ENCODE results near the gene RSL24D1. TPM values are rescaled to one million over a fixed set of nuclear protein-coding genes. Genes with fewer than 3 reads are reported as not detected.

RSL24D1 gene
- total and polyA plus RNA-seq, 2 of the 13 experiments (the other 11 are each of a cell fraction or from before 2014, with no cell fraction given), result 58.8 to 100.0 TPM

- TF ChIP-seq GABPB1 (CRISPR knock-in tag; IDR thresholded peaks at IDR 0.05) (peak; percentile 98), AHR (CRISPR knock-in tag; IDR thresholded peaks at IDR 0.05) (peak; percentile 49; the same call in 1 of the 2 replicates), MTA3 (CRISPR knock-in tag; IDR thresholded peaks at IDR 0.05) (no peak), ZNF484 (CRISPR knock-in tag; IDR thresholded peaks at IDR 0.05; ENCODE audit: borderline replicate concordance, low read depth) (no peak), CCAR2 (optimal IDR thresholded peaks at IDR 0.05; ENCODE audit: low read depth, low read length) (no peak), ZNF260 (CRISPR knock-in tag; IDR thresholded peaks at IDR 0.05; ENCODE audit: borderline replicate concordance, low read depth) (no peak), HCFC1 (IDR thresholded peaks at IDR 0.05; ENCODE audit: low read depth, low read length) (no peak; the same call in 1 of the 2 replicates), ZBTB7B (CRISPR knock-in tag; IDR thresholded peaks at IDR 0.05) (no peak), TFDP2 (CRISPR knock-in tag; IDR thresholded peaks at IDR 0.05) (peak; percentile 75), JUND (CRISPR knock-in tag; IDR thresholded peaks at IDR 0.05) (no peak), SYNCRIP (IDR thresholded peaks at IDR 0.05; ENCODE audit: insufficient read depth, low read depth, low read length) (no peak)
- TF ChIP-seq, protein P1, sequence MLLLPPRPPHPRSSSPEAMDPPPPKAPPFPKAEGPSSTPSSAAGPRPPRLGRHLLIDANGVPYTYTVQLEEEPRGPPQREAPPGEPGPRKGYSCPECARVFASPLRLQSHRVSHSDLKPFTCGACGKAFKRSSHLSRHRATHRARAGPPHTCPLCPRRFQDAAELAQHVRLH (CRISPR knock-in tag; IDR thresholded peaks at IDR 0.05; ENCODE audit: borderline replicate concordance, low read depth), result peak; percentile 69; the same call in 1 of the 2 replicates
- TF ChIP-seq, protein P2, sequence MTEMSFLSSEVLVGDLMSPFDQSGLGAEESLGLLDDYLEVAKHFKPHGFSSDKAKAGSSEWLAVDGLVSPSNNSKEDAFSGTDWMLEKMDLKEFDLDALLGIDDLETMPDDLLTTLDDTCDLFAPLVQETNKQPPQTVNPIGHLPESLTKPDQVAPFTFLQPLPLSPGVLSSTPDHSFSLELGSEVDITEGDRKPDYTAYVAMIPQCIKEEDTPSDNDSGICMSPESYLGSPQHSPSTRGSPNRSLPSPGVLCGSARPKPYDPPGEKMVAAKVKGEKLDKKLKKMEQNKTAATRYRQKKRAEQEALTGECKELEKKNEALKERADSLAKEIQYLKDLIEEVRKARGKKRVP (CRISPR knock-in tag; IDR thresholded peaks at IDR 0.05), result peak; percentile 42 to 99; a peak in 2 of 4 replicates
- TF ChIP-seq, protein P3, sequence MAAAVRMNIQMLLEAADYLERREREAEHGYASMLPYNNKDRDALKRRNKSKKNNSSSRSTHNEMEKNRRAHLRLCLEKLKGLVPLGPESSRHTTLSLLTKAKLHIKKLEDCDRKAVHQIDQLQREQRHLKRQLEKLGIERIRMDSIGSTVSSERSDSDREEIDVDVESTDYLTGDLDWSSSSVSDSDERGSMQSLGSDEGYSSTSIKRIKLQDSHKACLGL (CRISPR knock-in tag; IDR thresholded peaks at IDR 0.05), result peak; percentile 47; the same call in 1 of the 2 replicates
- TF ChIP-seq, protein P4, sequence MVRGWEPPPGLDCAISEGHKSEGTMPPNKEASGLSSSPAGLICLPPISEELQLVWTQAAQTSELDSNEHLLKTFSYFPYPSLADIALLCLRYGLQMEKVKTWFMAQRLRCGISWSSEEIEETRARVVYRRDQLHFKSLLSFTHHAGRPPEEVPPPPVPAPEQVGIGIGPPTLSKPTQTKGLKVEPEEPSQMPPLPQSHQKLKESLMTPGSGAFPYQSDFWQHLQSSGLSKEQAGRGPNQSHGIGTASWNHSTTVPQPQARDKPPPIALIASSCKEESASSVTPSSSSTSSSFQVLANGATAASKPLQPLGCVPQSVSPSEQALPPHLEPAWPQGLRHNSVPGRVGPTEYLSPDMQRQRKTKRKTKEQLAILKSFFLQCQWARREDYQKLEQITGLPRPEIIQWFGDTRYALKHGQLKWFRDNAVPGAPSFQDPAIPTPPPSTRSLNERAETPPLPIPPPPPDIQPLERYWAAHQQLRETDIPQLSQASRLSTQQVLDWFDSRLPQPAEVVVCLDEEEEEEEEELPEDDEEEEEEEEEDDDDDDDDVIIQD (CRISPR knock-in tag; IDR thresholded peaks at IDR 0.05; ENCODE audit: low read depth), result peak; percentile 87
- TF ChIP-seq, protein P5, sequence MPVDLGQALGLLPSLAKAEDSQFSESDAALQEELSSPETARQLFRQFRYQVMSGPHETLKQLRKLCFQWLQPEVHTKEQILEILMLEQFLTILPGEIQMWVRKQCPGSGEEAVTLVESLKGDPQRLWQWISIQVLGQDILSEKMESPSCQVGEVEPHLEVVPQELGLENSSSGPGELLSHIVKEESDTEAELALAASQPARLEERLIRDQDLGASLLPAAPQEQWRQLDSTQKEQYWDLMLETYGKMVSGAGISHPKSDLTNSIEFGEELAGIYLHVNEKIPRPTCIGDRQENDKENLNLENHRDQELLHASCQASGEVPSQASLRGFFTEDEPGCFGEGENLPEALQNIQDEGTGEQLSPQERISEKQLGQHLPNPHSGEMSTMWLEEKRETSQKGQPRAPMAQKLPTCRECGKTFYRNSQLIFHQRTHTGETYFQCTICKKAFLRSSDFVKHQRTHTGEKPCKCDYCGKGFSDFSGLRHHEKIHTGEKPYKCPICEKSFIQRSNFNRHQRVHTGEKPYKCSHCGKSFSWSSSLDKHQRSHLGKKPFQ (CRISPR knock-in tag; IDR thresholded peaks at IDR 0.05; ENCODE audit: insufficient replicate concordance), result no peak
- TF ChIP-seq, protein P6, sequence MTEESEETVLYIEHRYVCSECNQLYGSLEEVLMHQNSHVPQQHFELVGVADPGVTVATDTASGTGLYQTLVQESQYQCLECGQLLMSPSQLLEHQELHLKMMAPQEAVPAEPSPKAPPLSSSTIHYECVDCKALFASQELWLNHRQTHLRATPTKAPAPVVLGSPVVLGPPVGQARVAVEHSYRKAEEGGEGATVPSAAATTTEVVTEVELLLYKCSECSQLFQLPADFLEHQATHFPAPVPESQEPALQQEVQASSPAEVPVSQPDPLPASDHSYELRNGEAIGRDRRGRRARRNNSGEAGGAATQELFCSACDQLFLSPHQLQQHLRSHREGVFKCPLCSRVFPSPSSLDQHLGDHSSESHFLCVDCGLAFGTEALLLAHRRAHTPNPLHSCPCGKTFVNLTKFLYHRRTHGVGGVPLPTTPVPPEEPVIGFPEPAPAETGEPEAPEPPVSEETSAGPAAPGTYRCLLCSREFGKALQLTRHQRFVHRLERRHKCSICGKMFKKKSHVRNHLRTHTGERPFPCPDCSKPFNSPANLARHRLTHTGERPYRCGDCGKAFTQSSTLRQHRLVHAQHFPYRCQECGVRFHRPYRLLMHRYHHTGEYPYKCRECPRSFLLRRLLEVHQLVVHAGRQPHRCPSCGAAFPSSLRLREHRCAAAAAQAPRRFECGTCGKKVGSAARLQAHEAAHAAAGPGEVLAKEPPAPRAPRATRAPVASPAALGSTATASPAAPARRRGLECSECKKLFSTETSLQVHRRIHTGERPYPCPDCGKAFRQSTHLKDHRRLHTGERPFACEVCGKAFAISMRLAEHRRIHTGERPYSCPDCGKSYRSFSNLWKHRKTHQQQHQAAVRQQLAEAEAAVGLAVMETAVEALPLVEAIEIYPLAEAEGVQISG (CRISPR knock-in tag; IDR thresholded peaks at IDR 0.05), result peak; percentile 98
Measured at GRCh38 chr15:55196458-55197361, at the start of gene RSL24D1 (continued).

Data from HepG2 (cell line).